K562 (cell line): ENCODE data around the gene TRANK1. TPM values are rescaled to one million over a fixed set of nuclear protein-coding genes. Genes with fewer than 3 reads are reported as not detected.
A peak's percentile ranks its signal among the peaks of the same experiment; 100 is the strongest.

Experiments
- CHAMP1 ChIP-seq: fragments of 450-650 bp; IDR thresholded peaks from 2 replicates; pipeline ENCODE4 v1.6.1; 2016; ENCODE audit warnings: mild to moderate bottlenecking
- CXXC5 ChIP-seq: fragments of 250-450 bp; sonication (Bioruptor Pico); IDR thresholded peaks from 2 replicates; pipeline ENCODE4 v1.8.0; 2022; ENCODE audit warnings: inconsistent platforms, mild to moderate bottlenecking, moderate library complexity
- E2F1 ChIP-seq: sonication (generic); formaldehyde crosslinking; IDR thresholded peaks from 2 replicates; pipeline ENCODE4 v1.8.1; 2023; ENCODE audit warnings: mild to moderate bottlenecking, missing genetic modification reagents, moderate library complexity
- EP300 ChIP-seq: IDR thresholded peaks from 2 replicates; pipeline ENCODE4 v1.6.1; 2012; ENCODE audit warnings: low read length, improper control_type of control experiment
- FOSL1 ChIP-seq: fragments of 200-800 bp; sonication (Bioruptor generic); conservative IDR thresholded peaks from 2 replicates; pipeline ENCODE4 v1.6.1; 2016; ENCODE audit warnings: missing genetic modification characterization, missing compliant biosample characterization
- KDM2B ChIP-seq: fragments of 250-450 bp; sonication (Bioruptor Pico); IDR thresholded peaks from 2 replicates; pipeline ENCODE4 v1.8.0; 2021; ENCODE audit warnings: mild to moderate bottlenecking, moderate library complexity
- KDM4B ChIP-seq, 2 experiments: fragments of 450-650 bp in 1 of 2; sonication (generic) in 1 of 2; IDR thresholded peaks; 2 replicates each; pipeline ENCODE4 v1.6.1; 2016 to 2017; ENCODE audit warnings: borderline replicate concordance in 2 of 2, antibody characterized with exemption in 1 of 2, low read depth in 1 of 2, mild to moderate bottlenecking in 1 of 2
- KLF1 ChIP-seq: fragments of 450-650 bp; IDR thresholded peaks from 2 replicates; pipeline ENCODE4 v1.6.1; 2016; ENCODE audit warnings: missing genetic modification characterization, missing compliant biosample characterization
- LEF1 ChIP-seq: fragments of 450-650 bp; IDR thresholded peaks from 2 replicates; pipeline ENCODE4 v1.6.1; 2016; ENCODE audit warnings: mild to moderate bottlenecking
- MYBL2 ChIP-seq, 2 experiments: fragments of 450-650 bp in 1 of 2; sonication (generic) in 1 of 2; formaldehyde crosslinking in 1 of 2; IDR thresholded peaks; 2 replicates each; pipeline versions ENCODE4 v1.6.1 to v1.8.1; 2017 to 2022; ENCODE audit warnings: borderline replicate concordance in 1 of 2, inconsistent platforms in 1 of 2, low read depth in 1 of 2, mild to moderate bottlenecking in 1 of 2, missing genetic modification reagents in 1 of 2, moderate library complexity in 1 of 2
- RERE ChIP-seq: sonication (generic); formaldehyde crosslinking; IDR thresholded peaks from 2 replicates; pipeline ENCODE4 v1.8.0; 2023; ENCODE audit warnings: missing genetic modification reagents, mild to moderate bottlenecking, borderline replicate concordance
- SMARCA4 ChIP-seq: fragments of 450-650 bp; IDR thresholded peaks from 2 replicates; pipeline ENCODE4 v1.6.1; 2016
- TBL1XR1 ChIP-seq, 2 experiments: IDR thresholded peaks; 2 replicates each; pipeline ENCODE4 v1.6.1; 2012; ENCODE audit warnings: improper control_type of control experiment in 2 of 2, low read length in 2 of 2, mild to moderate bottlenecking in 1 of 2
- ZKSCAN8 ChIP-seq: fragments of 200-800 bp; sonication (Bioruptor generic); IDR thresholded peaks from 2 replicates; pipeline ENCODE4 v1.6.1; 2016; ENCODE audit warnings: missing genetic modification characterization, missing compliant biosample characterization
- polyA plus RNA-seq, 8 experiments: library from polyadenylated mRNA; depleted of rRNA in 4 of 8; stranded (reverse) in 5 of 8; unstranded in 3 of 8; fragments of >200 nt; fragmentation: Nextera tagmentation in 2 of 8; fragmentation: Illumina TruSeq in 1 of 8; extraction: Ambion mirVana in 2 of 8; extraction: Trizol in 1 of 8; gene quantifications; 2 replicates each; pipeline versions ENCODE4 v1.2.1 to v1.2.3, GENCODE V29; 2011 to 2014; ENCODE audit warnings: inconsistent platforms in 1 of 8, missing spikeins in 1 of 8
- total RNA-seq, 7 experiments: library from RNA; depleted of rRNA in 6 of 7; stranded (reverse); fragments of >200 nt in 6 of 7; fragmentation: Illumina TruSeq in 2 of 7; extraction: Trizol in 2 of 7; gene quantifications; 2 replicates each; pipeline versions ENCODE4 v1.2.1 to v1.2.3, GENCODE V29; 2011 to 2021; ENCODE audit warnings: low replicate concordance in 1 of 7
- TF ChIP-seq, protein P1 (sequence below): sonication (generic); formaldehyde crosslinking; IDR thresholded peaks from 2 replicates; pipeline ENCODE4 v1.9.0; 2022; ENCODE audit warnings: mild to moderate bottlenecking, missing genetic modification reagents

TRANK1 gene
- total and polyA plus RNA-seq, 9 of the 15 experiments (the other 6 are each of a cell fraction or from before 2014, with no cell fraction given): 0.41 to 5.3 (median 2.1) TPM

- TF ChIP-seq CHAMP1: 0 out of 2 replicates have a peak, but pooled peaks have one; percentile 26
- no peak for TF ChIP-seq ZKSCAN8 (CRISPR knock-in tag)
- TF ChIP-seq MYBL2 (IDR thresholded peaks at IDR 0.05; ENCODE audit: low read depth): peak; percentile 41; the same call in 1 of the 2 replicates
- no peak for TF ChIP-seq MYBL2 (CRISPR knock-in tag; IDR thresholded peaks at IDR 0.05; ENCODE audit: borderline replicate concordance)
- peak; percentile 4; the same call in 1 of the 2 replicates for TF ChIP-seq LEF1
- TF ChIP-seq, protein P1, sequence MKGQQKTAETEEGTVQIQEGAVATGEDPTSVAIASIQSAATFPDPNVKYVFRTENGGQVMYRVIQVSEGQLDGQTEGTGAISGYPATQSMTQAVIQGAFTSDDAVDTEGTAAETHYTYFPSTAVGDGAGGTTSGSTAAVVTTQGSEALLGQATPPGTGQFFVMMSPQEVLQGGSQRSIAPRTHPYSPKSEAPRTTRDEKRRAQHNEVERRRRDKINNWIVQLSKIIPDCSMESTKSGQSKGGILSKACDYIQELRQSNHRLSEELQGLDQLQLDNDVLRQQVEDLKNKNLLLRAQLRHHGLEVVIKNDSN: no peak
- TF ChIP-seq CXXC5: no peak
- TF ChIP-seq E2F1 (CRISPR knock-in tag): peak; percentile 43; the same call in 1 of the 2 replicates
- TF ChIP-seq RERE: no peak
- no peak for TF ChIP-seq TBL1XR1 (IDR thresholded peaks at IDR 0.05; ENCODE audit: low read length in 2 of 2)
- no peak for TF ChIP-seq KDM4B (IDR thresholded peaks at IDR 0.05; ENCODE audit: borderline replicate concordance in 2 of 2, low read depth in 1 of 2)
- TF ChIP-seq KDM2B: no peak
- TF ChIP-seq EP300: peak; percentile 48; the same call in 1 of the 2 replicates
- no peak for TF ChIP-seq KLF1
- TF ChIP-seq SMARCA4: peak; percentile 83
- TF ChIP-seq FOSL1 (tag): peak; percentile 96
These were observed 32.7 kb downstream of the TRANK1 start (continued) for GRCh38 chr3:36911990-36912804.
